Liver (tissue), 3 donors: ENCODE data around the gene NAV2.

Source experiments
- FOXA1 ChIP-seq: IDR thresholded peaks from 2 replicates; pipeline ENCODE4 v1.6.1; 2016; ENCODE audit warnings: antibody characterized with exemption
- JUND ChIP-seq, 2 donors: IDR thresholded peaks; 2 replicates each; pipeline ENCODE4 v1.6.1; 2016; ENCODE audit warnings: antibody characterized with exemption in 2 of 2
- REST ChIP-seq: IDR thresholded peaks from 2 replicates; pipeline ENCODE4 v1.6.1; 2016; ENCODE audit warnings: antibody characterized with exemption, mild to moderate bottlenecking
- RXRA ChIP-seq, 2 donors: IDR thresholded peaks; 2 replicates each; pipeline ENCODE4 v1.6.1; 2017 to 2018; ENCODE audit warnings: antibody characterized with exemption in 2 of 2, mild to moderate bottlenecking in 1 of 2
- TF ChIP-seq, protein P1 (sequence below): fragments of 150-350 bp; IDR thresholded peaks from 2 replicates; pipeline ENCODE4 v1.5.1; 2017; ENCODE audit warnings: improper control_type of control experiment, low read depth, low read length; ENCODE audit not compliant: missing input control
- donor health status: healthy.
- donor health status: healthy.

DNA sequence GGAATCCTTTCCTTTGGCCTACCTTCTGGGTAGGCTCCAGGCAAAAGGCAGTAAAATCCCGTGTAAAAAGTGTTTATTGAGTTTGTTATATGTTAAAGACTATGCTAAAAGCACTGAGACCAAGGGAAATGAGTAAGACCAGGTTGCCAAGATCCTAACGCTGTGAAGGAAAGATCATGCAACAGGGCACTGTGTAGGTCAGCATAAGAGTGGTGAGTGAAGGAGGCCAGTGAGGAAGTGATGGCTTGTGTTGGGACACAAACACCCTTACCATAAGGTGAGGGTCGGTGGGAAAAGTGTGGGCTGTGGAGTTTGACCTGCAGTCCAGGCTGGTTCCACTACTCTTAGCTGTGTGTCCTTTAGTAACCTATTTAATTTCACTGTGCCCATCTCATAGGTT is 245.6 kb downstream of the NAV2 start:
- TF ChIP-seq, protein P1, sequence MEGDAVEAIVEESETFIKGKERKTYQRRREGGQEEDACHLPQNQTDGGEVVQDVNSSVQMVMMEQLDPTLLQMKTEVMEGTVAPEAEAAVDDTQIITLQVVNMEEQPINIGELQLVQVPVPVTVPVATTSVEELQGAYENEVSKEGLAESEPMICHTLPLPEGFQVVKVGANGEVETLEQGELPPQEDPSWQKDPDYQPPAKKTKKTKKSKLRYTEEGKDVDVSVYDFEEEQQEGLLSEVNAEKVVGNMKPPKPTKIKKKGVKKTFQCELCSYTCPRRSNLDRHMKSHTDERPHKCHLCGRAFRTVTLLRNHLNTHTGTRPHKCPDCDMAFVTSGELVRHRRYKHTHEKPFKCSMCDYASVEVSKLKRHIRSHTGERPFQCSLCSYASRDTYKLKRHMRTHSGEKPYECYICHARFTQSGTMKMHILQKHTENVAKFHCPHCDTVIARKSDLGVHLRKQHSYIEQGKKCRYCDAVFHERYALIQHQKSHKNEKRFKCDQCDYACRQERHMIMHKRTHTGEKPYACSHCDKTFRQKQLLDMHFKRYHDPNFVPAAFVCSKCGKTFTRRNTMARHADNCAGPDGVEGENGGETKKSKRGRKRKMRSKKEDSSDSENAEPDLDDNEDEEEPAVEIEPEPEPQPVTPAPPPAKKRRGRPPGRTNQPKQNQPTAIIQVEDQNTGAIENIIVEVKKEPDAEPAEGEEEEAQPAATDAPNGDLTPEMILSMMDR = no peak
- TF ChIP-seq REST (no peak), RXRA (IDR thresholded peaks at IDR 0.05) (no peak), FOXA1 (no peak), JUND (IDR thresholded peaks at IDR 0.05) (no peak)
